Stimulated activated naive CD8-positive, alpha-beta T cell treated with anti-CD3 and anti-CD28 coated beads, Interleukin-15, Interleukin-2, amounts not matched to agents 100 ng/mL and 50 ng/mL, for 24 hours (primary cell): ENCODE measurements around the gene CTNNA3.

ENCODE experiments used
- H3K27ac Mint-ChIP-seq: one replicate; pipeline ENCODE4 v1.8.0; 2021; ENCODE audit warnings: mild to moderate bottlenecking, mixed read lengths
- H3K27me3 Mint-ChIP-seq: one replicate; pipeline ENCODE4 v1.8.0; 2021; ENCODE audit warnings: mixed read lengths
- H3K36me3 Mint-ChIP-seq: one replicate; pipeline ENCODE4 v1.8.0; 2021; ENCODE audit warnings: low read depth, mixed read lengths
- H3K4me1 Mint-ChIP-seq: one replicate; pipeline ENCODE4 v1.8.0; 2021; ENCODE audit warnings: low read depth, mixed read lengths
- H3K4me3 Mint-ChIP-seq: one replicate; pipeline ENCODE4 v1.8.0; 2021; ENCODE audit warnings: mild to moderate bottlenecking, mixed read lengths
- H3K9me3 Mint-ChIP-seq: one replicate; pipeline ENCODE4 v1.8.0; 2021; ENCODE audit warnings: mixed read lengths

Gene CTNNA3

GRCh38 chr10:66928776-66929175 is 767.2 kb downstream of the CTNNA3 start:
- no peaks in the 10 kb centered on the region for H3K36me3 Mint-ChIP-seq
- H3K27me3 Mint-ChIP-seq: peaks cover 35% of the 10 kb centered on the region

DNA sequence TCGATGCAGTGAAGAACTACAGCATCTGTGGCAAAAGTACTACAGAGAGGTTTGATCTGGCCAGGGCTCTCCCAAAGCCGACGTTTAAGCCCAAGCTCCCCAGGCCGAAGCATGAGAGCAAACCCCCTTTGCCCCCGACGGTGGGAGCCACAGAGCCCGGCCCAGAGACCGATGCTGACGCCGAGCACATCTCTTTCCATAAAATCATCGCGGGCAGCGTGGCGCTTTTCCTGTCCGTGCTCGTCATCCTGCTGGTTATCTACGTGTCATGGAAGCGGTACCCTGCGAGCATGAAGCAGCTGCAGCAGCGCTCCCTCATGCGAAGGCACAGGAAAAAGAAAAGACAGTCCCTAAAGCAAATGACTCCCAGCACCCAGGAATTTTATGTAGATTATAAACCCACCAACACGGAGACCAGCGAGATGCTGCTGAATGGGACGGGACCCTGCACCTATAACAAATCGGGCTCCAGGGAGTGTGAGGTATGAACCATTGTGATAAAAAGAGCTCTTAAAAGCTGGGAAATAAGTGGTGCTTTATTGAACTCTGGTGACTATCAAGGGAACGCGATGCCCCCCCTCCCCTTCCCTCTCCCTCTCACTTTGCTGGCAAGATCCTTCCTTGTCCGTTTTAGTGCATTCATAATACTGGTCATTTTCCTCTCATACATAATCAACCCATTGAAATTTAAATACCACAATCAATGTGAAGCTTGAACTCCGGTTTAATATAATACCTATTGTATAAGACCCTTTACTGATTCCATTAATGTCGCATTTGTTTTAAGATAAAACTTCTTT is 767.8 kb downstream of the CTNNA3 start:
- Mint-ChIP-seq H3K4me3 (no peak overlapping the region), H3K4me1 (no peaks in the 10 kb centered on the region), H3K36me3 (no peaks in the 10 kb centered on the region), H3K27ac (no peak overlapping the region), H3K9me3 (no peaks in the 10 kb centered on the region), H3K27me3 (peaks cover 35% of the 10 kb centered on the region)

More at GRCh38 chr10:66928776-66929175, 767.2 kb downstream of the CTNNA3 start:
- H3K27ac Mint-ChIP-seq: no peak overlapping the region
- H3K9me3 Mint-ChIP-seq: no peaks in the 10 kb centered on the region
- no peak overlapping the region for H3K4me3 Mint-ChIP-seq
- H3K4me1 Mint-ChIP-seq: no peaks in the 10 kb centered on the region

GRCh38 chr10:66927251-66927935 is 768.6 kb downstream of the CTNNA3 start:
- H3K4me3 Mint-ChIP-seq: no peak overlapping the region

DNA sequence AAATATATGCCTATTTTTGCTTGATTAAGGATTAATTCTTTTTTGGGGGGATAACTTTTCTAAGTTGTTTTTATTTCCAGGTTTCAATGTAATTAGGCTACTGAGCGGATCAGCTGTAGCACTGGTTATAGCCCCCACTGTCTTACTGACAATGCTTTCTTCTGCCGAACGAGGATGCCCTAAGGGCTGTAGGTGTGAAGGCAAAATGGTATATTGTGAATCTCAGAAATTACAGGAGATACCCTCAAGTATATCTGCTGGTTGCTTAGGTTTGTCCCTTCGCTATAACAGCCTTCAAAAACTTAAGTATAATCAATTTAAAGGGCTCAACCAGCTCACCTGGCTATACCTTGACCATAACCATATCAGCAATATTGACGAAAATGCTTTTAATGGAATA is 769.2 kb downstream of the CTNNA3 start:
- Mint-ChIP-seq H3K36me3 (no peaks in the 10 kb centered on the region), H3K27me3 (peaks cover 35% of the 10 kb centered on the region), H3K4me3 (no peak overlapping the region), H3K4me1 (no peaks in the 10 kb centered on the region), H3K9me3 (no peaks in the 10 kb centered on the region), H3K27ac (no peak overlapping the region)

More at GRCh38 chr10:66927251-66927935, 768.6 kb downstream of the CTNNA3 start:
- no peak overlapping the region for H3K27ac Mint-ChIP-seq
- no peaks in the 10 kb centered on the region for H3K9me3 Mint-ChIP-seq
- H3K4me1 Mint-ChIP-seq: no peaks in the 10 kb centered on the region
- no peaks in the 10 kb centered on the region for H3K36me3 Mint-ChIP-seq
- peaks cover 35% of the 10 kb centered on the region for H3K27me3 Mint-ChIP-seq

- Mint-ChIP-seq H3K27ac (no peak within 1 kb of the TSS), H3K4me3 (no peak within 1 kb of the TSS), H3K4me1 (no peaks in the 10 kb centered on the region), H3K9me3 (no peaks in the 10 kb centered on the region), H3K36me3 (no peaks in the 10 kb centered on the region), H3K27me3 (peaks cover 35% of the 10 kb centered on the region)
Measured at GRCh38 chr10:66925896-66926715, 769.9 kb downstream of the CTNNA3 start, which contains the start of gene LRRTM3. TSS of gene LRRTM3 (plus strand) at chr10:66926036.

DNA sequence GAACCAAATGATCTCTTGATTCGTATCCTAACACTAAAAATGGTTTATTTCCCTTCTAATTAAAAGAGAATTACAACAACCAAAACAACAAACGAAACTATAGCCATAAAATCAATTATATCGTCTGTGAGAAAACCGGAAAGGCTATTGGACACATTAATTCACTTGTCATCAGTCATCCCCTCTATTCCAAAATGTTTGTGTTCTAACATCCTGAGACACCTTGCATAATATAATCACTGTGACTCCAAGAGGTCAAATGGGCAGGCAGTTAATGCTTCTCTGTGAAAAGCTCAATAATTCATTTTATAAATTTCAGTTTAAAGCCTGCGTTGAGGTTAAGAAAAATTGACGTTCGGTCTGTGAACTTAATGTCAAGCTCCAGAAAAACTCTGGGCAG is 770.6 kb downstream of the CTNNA3 start:
- Mint-ChIP-seq H3K9me3 (no peaks in the 10 kb centered on the region), H3K36me3 (no peaks in the 10 kb centered on the region), H3K4me3 (no peak overlapping the region), H3K27ac (no peak overlapping the region), H3K27me3 (peaks cover 35% of the 10 kb centered on the region), H3K4me1 (no peaks in the 10 kb centered on the region)

GRCh38 chr10:66924674-66925345 is 771.2 kb downstream of the CTNNA3 start:
- Mint-ChIP-seq H3K4me3 (no peak overlapping the region), H3K27ac (no peak overlapping the region), H3K36me3 (no peaks in the 10 kb centered on the region), H3K9me3 (no peaks in the 10 kb centered on the region), H3K4me1 (no peaks in the 10 kb centered on the region), H3K27me3 (peaks cover 34% of the 10 kb centered on the region)

GRCh38 chr10:66919248-66919647 is 776.7 kb downstream of the CTNNA3 start:
- no peaks in the 10 kb centered on the region for H3K4me1 Mint-ChIP-seq
- H3K27ac Mint-ChIP-seq: no peak overlapping the region
- no peaks in the 10 kb centered on the region for H3K27me3 Mint-ChIP-seq
- H3K4me3 Mint-ChIP-seq: no peak overlapping the region
- H3K36me3 Mint-ChIP-seq: no peaks in the 10 kb centered on the region
- no peaks in the 10 kb centered on the region for H3K9me3 Mint-ChIP-seq

GRCh38 chr10:66917104-66917503 is 778.9 kb downstream of the CTNNA3 start:
- Mint-ChIP-seq H3K27me3 (no peaks in the 10 kb centered on the region), H3K36me3 (no peaks in the 10 kb centered on the region), H3K27ac (no peak overlapping the region), H3K9me3 (no peaks in the 10 kb centered on the region), H3K4me3 (no peak overlapping the region), H3K4me1 (no peaks in the 10 kb centered on the region)

GRCh38 chr10:66916030-66916429 is 780.0 kb downstream of the CTNNA3 start:
- no peak overlapping the region for H3K4me3 Mint-ChIP-seq
- H3K9me3 Mint-ChIP-seq: no peaks in the 10 kb centered on the region
- H3K27ac Mint-ChIP-seq: no peak overlapping the region
- no peaks in the 10 kb centered on the region for H3K4me1 Mint-ChIP-seq
- H3K36me3 Mint-ChIP-seq: no peaks in the 10 kb centered on the region
- no peaks in the 10 kb centered on the region for H3K27me3 Mint-ChIP-seq

DNA sequence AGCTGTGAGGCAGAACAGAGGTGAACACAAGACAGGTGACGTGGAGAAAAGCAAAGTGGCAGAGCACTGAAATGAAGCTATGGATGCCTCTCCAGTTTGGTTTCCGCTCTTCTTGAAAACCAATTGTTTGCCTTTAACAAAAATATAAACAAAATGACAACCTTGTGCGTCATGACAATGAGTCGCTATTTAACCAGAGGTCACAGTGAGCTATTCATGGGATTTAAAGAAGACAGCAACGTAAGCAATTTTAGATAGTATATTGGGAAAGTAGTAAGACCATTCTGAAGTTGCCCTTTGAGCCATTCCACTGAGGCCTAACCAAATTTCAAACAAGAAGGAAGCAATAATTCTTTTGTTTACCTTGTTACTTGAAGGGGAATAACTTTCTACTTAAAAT is 785.3 kb downstream of the CTNNA3 start:
- Mint-ChIP-seq H3K9me3 (no peaks in the 10 kb centered on the region), H3K27ac (no peak overlapping the region), H3K27me3 (no peaks in the 10 kb centered on the region), H3K4me1 (no peaks in the 10 kb centered on the region), H3K36me3 (no peaks in the 10 kb centered on the region), H3K4me3 (no peak overlapping the region)

DNA sequence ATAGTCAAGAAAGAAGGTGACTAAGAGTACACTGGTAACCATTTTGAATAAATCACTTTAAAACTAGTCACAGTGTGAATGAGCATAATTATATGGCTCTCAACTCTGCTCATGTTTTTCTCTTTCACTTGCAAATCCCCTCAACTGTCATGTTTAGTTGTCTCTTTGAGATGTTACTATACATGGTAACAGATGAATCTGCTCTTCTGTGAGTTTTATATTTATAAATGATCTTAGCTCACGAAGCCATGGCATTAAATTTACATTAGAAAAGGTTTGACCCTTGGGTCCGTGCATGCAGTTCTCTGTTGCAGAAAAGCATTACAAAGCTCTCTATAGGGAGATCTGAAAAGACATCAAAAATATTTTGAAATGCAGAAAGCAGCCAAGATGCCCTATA is 803.1 kb downstream of the CTNNA3 start:
- Mint-ChIP-seq H3K27me3 (no peaks in the 10 kb centered on the region), H3K36me3 (no peaks in the 10 kb centered on the region), H3K4me3 (no peak overlapping the region), H3K9me3 (peaks cover 7% of the 10 kb centered on the region), H3K27ac (no peak overlapping the region), H3K4me1 (no peaks in the 10 kb centered on the region)

DNA sequence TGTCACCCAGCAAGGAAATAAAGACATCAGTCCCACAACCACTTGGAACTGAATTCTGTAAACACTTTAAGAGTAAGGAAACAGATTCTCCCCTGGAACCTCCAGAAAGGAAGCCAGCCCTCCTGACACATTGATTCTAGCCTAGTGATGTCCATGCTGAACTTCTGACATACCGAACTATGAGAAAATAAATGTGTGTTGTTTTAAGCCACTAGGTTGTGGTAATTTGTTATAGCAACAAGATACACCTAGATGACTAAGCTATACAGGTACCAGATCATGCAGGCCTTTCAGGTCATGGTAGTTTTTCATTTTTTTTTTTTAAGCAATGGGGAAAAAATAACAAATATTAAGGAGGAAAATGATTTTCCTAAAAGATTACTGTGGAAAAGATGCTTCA is 807.8 kb downstream of the CTNNA3 start:
- no peak overlapping the region for H3K27ac Mint-ChIP-seq
- H3K36me3 Mint-ChIP-seq: no peaks in the 10 kb centered on the region
- H3K4me3 Mint-ChIP-seq: no peak overlapping the region
- no peaks in the 10 kb centered on the region for H3K27me3 Mint-ChIP-seq
- H3K4me1 Mint-ChIP-seq: no peaks in the 10 kb centered on the region
- H3K9me3 Mint-ChIP-seq: peaks cover 5% of the 10 kb centered on the region

DNA sequence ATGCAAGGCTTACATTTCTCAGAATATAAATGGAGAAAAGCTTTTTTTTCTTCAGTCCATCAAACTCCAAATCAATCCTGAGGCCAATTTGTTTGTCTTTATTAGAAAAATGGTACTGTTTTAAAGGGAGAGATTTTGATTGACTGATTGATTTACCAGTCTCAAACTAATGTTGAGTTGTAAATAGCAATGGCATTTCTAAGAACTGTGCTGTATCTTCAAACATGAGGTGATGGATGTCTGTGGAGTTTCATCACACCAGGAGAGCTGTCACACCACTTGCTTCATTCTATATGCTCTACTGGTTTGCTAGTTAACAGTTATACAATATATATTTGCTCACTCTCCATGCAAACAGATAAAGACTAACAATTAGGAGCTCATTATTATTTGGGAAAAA is 809.1 kb downstream of the CTNNA3 start:
- Mint-ChIP-seq H3K27me3 (no peaks in the 10 kb centered on the region), H3K9me3 (peaks cover 8% of the 10 kb centered on the region), H3K4me3 (no peak overlapping the region), H3K4me1 (no peaks in the 10 kb centered on the region), H3K36me3 (no peaks in the 10 kb centered on the region), H3K27ac (no peak overlapping the region)
